Activated CD4-positive, alpha-beta T cell treated with anti-CD3 and anti-CD28 coated beads, Interleukin-2, amount 50 U/mL, for 48 hours (primary cell): ENCODE results near the gene NUTM2B.
"Not testable (repeated sequence)": the region's sequence is repeated elsewhere in the genome, so short reads cannot be mapped to it uniquely, and the experiment has no call there.

Experiments
- DNase-seq, 2 experiments: peaks; one replicate each; pipeline ENCODE4 v3.0.0-alpha.2; 2020

The NUTM2B gene

DNA sequence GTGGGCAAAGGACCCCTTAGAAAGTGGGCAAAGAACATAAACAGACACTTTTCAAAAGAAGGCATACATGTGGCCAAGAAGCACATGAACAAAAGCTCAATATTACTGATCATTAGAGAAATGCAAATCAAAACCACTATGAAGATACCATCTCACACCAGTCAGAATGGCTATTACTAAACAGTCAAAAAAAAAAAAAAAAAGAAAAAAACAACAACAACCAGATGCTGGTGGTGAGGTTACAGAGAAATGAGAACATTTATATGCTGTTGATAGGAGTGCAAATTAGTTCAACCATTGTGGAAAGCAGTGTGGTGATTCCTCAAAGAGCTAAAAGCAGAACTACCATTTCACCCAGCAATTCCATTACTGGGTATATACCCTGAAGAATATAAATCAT lies 50.6 kb downstream of the NUTM2B start:
- not testable (repeated sequence) for DNase-seq

DNA sequence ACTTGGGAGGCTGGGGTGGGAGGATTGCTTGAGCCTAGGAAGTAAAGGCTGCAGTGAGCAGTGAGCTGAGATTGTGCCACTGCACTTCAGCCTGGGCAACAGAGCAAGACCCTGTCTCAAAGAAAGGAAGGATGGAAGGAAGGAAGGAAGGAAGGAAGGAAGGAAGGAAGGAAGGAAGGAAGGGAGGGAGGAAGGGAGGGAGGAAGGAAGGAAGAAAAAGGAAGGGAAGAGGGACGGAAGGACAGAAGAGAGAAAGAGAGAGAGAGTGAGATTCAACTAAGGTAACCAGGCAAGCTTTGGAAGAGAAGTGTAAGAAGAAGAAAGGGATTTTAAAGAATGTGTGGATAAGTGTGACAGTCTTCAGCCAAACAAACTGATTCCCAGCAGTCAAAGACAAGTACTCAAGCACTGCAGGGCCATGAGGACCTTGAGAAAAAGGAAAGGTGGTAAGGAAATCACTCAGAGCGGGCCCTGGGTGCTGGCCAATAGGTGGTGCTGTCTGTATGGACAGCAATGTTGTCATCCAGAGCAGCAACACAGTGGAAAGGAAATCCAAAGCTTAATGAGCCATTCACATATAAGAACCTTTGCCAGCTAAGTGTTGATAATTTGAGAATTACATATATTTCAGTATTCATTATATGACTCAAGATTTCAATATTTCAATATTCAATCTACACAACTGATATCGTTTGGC lies 55.4 kb downstream of the NUTM2B start:
- not testable (repeated sequence) for DNase-seq
